Stimulated activated CD4-positive, alpha-beta T cell treated with anti-CD3 and anti-CD28 coated beads, Interleukin-4, amount 100 ng/mL, for 24 hours (primary cell): Measurements from ENCODE around the gene EVPL.
"Not testable (repeated sequence)": the region's sequence is repeated elsewhere in the genome, so short reads cannot be mapped to it uniquely, and the experiment has no call there.

Source experiments
- DNase-seq: peaks from one replicate; pipeline ENCODE4 v3.0.0-alpha.2; 2020

EVPL gene

DNA sequence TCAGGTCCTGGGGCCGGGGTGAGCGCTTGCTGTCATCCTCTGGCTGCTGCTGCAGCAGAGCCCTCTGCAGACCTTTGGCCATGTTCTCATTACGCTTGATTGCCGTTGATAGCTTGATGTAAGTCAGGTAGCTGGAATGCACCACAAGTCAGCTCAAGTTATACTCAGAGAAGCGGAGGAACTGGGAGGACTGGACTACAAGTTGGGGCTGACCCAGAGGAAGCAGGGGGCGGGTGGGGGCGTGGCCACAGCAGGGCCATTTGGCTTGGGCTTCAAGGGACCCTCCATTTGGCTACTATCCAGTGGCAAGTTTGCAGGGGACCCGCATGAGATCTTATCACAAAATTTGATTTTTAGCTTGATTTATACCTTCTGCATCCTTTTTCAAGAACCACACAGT is 19.0 kb upstream of the EVPL start:
- no peak for DNase-seq

GRCh38 chr17:76044475-76045007 is 17.4 kb upstream of the EVPL start:
- not testable (repeated sequence) for DNase-seq

DNA sequence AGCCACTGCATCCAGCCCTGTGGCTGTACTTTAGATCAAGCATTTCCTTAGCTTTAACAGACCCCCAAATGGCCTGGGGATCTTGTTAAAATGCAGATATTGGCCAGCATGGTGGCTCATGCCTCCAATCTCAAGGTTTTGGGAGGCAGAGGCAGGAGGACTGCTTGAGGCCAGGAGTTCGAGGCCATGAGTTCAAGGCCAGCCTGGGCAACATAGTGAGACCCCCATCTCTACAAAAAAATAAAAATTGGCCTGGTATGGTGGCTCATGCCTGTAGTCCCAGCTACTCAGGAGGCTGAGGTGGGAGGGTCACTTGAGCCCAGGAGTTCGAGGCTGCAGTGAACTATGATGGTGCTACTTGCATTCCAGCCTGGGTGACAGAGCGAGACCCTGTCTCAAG is 15.8 kb upstream of the EVPL start:
- not testable (repeated sequence) for DNase-seq

DNA sequence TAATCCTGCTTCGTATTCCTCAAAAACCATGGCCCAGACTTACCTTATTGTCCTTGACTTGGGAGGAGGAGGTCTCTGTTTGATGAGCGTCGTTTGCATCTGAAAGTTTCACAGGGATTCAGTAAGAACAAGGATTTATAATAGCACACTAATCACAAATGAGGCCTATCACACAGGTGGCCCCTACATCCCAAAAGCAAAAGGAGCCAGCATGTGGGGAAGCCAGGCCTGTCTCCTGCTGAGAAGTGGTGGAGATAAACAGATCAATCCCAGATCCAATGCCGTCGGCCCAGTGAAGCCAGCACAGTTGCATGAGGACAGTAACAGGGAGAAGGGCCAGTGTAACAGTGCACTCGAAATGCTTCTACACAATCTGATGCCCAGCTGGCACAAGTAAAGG is 13.3 kb upstream of the EVPL start:
- DNase-seq: no peak

DNA sequence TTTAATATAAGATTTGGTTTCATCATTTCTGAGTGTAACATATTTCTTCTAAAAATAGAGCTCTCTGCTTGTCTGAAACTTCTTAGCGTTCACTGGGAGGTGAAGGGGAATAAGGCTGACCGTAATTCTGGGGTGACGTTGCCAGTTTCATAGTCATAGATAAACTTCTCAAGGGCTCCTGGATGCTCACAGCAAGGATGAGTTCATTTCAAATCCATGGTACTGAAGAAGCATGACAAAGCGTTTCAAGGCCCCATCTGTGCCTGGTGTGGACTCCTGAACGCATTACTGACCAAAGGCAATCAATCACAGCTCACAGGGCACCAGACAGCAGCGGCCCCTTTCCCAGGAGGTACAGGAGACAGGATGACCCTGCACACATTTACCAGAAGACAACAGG is 12.0 kb upstream of the EVPL start:
- DNase-seq: no peak

GRCh38 chr17:76038050-76038449 is 10.9 kb upstream of the EVPL start:
- no peak for DNase-seq

DNA sequence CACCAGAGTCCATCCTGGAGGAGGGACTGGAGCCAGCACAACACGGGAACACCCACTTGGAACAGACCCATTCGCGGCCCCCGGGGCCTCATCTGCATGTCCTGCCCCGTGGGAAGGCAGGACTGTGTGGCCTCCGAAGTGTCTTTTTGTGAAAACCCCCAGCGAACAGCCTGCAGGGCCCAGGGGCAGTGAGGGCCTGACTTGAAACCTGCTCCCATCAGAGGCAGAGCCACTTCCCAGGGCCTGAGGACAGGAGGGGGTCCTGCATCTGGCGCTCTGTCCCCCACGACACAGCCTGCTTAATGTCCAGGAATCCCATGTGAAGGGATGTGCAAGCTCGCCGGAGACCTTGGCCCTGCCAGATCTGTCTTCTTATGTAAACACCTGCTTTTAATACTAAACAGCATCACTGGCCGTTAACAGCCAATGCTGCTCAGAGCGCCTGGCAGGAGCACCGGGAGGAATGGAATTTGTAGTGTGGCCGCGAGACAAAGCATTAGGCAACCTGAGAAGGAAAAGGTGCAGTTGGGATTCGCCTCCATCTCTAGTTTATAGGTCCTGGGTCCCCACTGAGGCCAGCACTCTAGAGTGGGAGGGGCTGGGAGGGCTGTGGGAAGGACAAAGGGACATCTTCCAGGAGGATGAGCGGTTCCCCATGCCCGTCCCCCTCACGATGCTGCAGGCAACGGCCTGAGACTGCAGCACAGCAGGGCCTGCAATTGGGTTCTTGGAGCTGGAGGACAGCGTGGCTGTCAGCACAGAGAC is 9.6 kb upstream of the EVPL start:
- no peak for DNase-seq

DNA sequence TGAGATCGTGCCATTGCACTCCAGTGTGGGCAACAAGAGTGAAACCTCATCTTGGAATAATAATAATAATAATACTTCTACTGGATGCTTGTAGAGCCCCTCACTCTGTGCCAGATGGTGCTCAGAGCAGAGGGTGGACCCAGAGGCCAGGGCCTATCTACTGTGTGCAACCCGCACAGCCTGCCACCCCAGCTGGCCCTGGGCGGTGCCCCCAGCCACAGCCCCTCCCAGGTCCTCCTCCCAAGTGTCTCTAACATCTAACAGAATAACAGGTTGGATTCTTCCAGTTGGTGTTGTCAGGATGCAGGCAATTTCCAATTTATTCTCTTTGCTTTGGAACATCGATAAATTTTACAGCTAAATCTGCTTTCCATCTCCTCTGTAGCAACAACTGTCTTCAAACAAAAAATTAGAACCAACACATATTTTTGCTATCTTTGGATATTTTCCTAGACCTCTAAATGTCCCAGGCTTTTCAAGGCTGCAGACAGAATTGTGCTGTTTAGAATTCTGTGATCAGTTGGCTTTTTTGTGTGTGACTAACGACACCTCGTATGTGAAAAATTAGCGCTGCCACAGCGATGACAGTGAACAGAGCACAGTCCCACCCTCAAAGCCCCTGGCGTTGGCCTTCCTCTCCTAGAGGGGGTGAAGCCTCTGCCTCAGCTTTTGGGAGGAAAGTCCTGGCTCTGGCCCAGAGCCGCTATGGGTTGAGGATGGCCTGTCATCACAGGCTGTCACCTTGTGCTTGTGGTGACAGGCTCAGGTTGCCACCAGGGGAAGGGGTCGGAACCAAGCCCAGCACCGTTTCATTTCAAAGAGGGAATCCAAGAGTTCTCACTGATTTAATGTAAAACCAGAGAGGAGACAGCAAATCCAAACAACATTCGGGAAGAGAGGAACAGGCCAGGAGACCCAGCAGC is 7.6 kb upstream of the EVPL start:
- no peak for DNase-seq

- DNase-seq: no peak
Observed at GRCh38 chr17:76033139-76033538, 6.0 kb upstream of the EVPL start.

DNA sequence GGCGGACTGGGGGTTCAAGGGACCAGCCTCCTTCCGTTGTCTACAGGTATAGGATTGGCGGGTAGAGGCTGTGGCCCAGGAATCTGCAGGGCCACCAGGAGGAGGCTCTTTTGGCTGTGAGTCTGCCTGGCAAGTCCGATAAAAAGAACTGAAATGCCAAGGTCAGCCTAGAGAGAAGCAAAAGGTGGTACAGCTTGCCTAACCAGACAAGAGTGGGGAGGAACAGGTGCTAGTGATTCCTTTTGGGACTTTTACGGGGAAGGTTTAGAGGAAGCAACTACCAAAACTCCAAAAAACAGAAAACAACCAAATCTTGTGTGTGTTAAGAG is 5.6 kb upstream of the EVPL start:
- DNase-seq: no peak

DNA sequence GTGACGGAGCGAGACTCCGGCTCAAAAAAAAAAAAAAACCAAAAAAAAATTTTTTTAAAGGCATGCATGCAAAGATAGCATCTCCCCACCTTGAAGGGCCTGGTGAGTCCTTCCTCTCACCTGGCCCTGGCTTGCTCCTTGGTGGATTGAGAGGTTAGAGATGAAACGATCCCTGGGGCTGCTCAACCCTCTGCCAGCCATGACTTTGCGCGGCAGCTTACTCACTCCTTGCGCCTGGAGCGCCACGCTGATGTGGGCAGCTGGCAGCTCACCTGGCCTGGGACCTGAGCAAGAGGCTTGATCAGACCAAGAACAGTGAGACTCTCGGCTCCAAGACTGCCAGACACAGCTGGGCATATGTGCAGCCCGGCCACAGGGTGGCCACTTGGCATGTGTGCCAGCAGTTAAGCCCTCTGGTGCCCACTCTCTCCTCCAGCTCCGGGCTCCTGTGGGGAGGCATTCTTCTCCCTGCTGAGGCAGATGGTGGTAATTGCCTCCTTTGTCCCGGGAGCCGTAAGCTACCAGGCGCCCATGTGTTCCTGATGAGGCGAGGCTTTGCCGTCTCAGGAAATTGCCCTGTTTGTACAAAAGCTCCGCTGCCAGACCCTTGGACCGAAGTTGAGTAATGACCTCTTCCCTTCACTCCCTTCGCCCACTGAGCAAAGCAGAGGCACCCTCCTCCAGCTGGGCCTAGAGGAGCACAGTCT is 5.1 kb upstream of the EVPL start:
- DNase-seq: no peak

DNA sequence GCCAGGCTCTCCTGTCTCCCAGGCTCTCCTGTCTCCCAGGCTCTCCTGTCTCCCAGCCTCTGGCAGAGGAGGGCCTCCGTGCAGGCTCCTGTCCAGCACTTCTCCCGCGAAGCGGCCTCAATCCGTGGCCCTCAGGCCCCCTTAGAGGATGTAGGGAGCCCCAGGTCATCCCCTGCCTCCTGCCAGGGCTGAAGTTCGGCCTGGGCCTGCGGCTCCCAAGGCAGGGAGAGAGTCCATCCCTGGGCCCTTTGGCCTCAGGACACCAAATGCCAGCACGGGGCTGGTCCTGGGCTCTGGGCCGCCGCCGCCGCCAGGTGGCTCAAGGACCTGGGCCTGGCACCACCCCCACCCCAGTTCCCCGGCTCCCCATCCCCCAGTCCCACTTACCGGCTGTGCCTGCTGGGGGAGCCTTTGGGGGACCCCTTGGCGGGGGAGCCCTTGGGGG is 370 bp downstream of the EVPL start:
- DNase-seq: no peak

- DNase-seq: no peak
Observed at GRCh38 chr17:76025294-76025693, 1.8 kb downstream of the EVPL start.

DNA sequence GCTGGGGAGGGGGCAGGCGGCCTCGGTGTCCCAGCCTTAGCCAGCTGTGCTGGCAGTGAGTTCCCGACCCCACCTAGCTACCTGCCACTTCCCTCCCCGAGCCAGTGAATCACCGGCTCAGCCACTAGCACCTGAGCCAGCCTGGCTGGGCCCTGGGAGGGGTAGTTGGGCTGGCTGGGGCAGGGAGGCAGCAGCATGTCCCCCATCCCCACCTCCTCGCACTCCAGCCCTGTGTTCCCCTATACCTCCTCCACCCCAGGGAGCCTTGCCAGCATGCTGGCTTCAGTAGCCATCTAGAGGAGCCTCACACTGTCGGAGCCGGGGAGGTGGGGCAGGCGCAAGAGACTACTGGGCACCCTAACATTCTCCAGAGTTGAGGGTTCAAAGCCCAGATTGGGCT is 2.8 kb downstream of the EVPL start:
- DNase-seq: no peak

DNA sequence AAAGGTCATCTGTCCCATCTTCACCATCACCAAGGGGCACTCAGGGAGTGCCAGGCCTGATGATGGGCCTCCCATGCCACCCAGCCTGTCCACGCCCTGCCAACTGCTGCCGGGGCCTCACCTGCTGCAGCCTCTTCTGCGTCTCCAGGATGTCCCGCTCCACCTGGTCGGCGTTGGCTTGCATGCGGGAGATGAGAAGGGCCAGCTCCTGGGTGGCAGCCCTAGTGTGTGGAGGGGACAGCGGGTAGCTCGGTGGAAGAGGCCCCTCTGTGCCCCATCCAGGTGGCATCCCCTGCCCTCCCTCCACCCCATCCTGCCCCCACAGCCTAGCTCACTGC is 3.2 kb downstream of the EVPL start:
- DNase-seq: no peak

DNA sequence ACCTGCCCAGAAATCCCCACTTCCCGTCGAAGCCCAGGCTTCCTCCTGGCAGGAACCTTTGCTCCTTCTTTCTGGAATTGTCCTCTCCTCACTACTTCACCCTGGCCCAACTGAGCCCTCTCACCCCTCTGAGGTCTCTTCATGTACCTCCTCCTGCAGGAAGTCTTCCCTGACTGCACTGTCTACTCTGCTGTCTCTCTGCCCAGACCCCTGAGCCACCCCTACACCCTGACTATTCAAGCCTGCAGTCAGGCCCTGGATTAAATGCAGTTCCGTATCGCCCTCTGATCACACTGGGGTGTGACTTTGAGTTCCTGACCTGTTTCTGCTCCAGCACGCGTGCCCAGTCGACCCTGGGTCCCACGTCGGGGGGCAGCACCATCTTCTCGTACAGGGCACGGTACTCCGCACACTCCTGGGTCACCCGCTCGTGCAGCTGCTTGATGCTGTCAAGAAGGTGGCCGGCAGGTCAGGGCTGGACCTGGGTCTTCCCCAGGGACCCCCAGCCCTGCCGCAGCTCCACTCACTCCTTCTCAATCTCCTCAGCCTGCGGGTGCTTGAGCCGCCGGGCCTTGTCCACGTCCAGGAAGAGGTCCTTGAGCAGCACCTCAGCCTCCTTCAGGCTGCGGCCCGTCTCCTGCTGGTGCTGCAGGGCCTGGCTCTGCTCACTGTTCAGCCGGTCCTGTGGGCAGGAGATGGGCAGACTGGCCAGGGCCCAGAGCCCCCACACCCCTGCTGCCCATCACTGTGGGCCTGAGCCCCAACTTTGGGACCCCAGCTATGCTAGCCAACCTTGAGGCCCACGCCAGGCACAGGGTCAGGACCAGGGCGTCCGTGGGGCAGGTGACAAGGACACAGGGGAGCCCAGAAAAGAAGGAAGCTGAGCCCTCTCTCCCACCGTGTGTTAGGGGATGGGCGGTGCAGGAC is 3.9 kb downstream of the EVPL start:
- DNase-seq: no peak

- DNase-seq: no peak
Observed at GRCh38 chr17:76022285-76022684, 4.8 kb downstream of the EVPL start.

DNA sequence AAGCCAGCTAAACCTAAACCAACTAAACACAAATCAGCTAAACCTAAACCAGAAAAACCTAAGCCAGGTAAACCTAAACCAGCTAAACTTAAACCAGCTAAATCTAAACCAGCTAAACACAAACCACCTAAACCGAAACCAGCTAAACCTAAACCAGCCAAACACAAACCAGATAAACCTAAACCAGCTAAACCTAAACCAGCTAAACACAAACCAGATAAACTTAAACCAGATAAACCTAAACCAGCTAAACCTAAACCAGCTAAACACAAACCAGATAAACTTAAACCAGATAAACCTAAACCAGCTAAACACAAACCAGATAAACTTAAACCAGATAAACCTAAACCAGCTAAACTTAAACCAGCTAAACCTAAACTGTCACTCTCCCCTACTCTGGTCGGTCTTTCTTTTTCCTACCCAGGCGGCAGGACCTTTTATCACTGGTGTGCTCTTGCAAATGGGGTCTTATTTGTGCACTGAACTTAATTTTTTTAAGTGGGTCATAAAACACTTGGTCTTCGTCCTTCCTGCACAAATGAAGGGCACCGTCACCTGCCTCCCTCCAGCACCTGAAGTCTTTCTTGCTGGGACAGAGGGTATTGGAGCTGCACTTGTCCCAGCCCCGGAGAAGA is 7.2 kb downstream of the EVPL start:
- no peak for DNase-seq

DNA sequence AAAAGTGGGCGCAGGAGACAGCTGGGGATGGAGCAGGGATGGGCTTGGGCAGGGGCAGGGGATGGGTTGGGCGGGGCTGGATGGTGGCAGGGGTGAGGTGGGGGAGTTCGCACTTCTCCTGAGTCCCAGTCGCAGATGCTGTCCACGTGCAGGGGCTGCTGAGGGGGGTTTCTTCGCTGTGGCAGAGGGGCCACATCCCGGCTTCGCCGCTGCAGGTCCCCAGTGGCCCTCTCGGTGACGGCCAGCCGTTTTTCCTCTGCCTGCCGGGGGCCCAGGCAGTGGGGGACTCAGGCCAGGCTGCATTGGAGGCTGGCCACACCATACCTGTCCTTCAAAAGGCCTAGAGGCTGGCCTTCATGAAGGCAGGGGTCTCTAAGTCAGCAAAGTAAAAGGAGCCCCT is 8.3 kb downstream of the EVPL start:
- no peak for DNase-seq

DNA sequence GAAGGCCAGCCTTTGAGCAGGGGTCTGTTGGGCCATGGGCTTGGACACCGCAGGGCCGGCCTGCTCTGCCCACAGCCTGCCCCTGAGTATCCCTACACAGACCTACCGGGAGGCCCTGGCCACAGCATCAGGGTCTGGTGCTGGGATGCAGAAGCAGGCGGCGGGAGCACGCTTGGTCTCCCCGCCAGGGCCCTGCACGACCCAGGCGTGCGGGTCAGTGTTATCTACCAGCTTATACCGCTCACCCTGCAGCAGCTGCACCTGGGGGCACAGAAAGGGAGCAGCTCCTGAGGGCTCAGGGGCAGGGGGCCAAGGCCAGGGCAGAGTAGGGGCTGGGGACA is 8.8 kb downstream of the EVPL start:
- DNase-seq: no peak

GRCh38 chr17:76017481-76018339 is 9.4 kb downstream of the EVPL start:
- DNase-seq: no peak
